B cell (primary cell): ENCODE measurements around the gene PCGF3. TPM values are rescaled to one million over a fixed set of nuclear protein-coding genes. Genes with fewer than 3 reads are reported as not detected.

Experiments used
- ATAC-seq: fragments of 200-7000 bp; cut with Tn5 transposase; one replicate; pipeline ENCODE4 v1.10.0; 2021; ENCODE audit warnings: low read depth, mild to moderate bottlenecking, moderate number of reproducible peaks, moderate library complexity
- CTCF ChIA-PET: fragments of 350-600 bp; sonication (Branson Sonifier 250); formaldehyde crosslinking; loops from one replicate; lab custom pipeline; 2021; ENCODE audit warnings: antibody characterized with exemption, inconsistent platforms; lab: Charles Lee
- POLR2A ChIA-PET: fragments of 350-600 bp; sonication (Branson Sonifier 250); formaldehyde crosslinking; loops from one replicate; lab custom pipeline; 2021; ENCODE audit warnings: antibody characterized with exemption; lab: Charles Lee
- DNase-seq: peaks from one replicate; pipeline ENCODE4 v3.0.0; 2013
- H2AFZ ChIP-seq: 2 replicates; pipeline ENCODE4 v1.6.1; 2012; ENCODE audit warnings: mild to moderate bottlenecking, low read depth, low read length; ENCODE audit not compliant: insufficient read depth, poor library complexity, severe bottlenecking
- H3K27ac ChIP-seq, 2 donors: 1 replicate in 1 of 2; 2 replicates in 1 of 2; pipeline ENCODE4 v1.5.1; 2012 to 2013; ENCODE audit warnings: low read length in 2 of 2, mild to moderate bottlenecking in 2 of 2, moderate library complexity in 1 of 2
- H3K27me3 ChIP-seq, 4 experiments: fragments of 200-600 bp in 1 of 4; sonication (generic) in 1 of 4; replicated peaks in 1 of 4; 1 replicate in 2 of 4; 2 replicates in 2 of 4; pipeline versions ENCODE4 v1.6.1 to v1.7.0; 2013 to 2016; ENCODE audit warnings: low read length in 3 of 4, mild to moderate bottlenecking in 2 of 4, mixed read lengths in 1 of 4, moderate library complexity in 1 of 4; ENCODE audit not compliant: insufficient read depth in 4 of 4, control insufficient read depth in 3 of 4; ENCODE audit errors: control extremely low read depth in 1 of 4
- H3K36me3 ChIP-seq, 2 experiments: replicated peaks in 1 of 2; 1 replicate in 1 of 2; 2 replicates in 1 of 2; pipeline versions ENCODE4 v1.6.1 to v1.7.1; 2013; ENCODE audit warnings: low read length in 1 of 2; ENCODE audit not compliant: insufficient read depth in 2 of 2, control insufficient read depth in 1 of 2; ENCODE audit errors: control extremely low read depth in 1 of 2, extremely low read depth in 1 of 2
- H3K4me1 ChIP-seq, 2 donors: fragments of 200-600 bp in 1 of 2; sonication (generic) in 1 of 2; 1 replicate in 1 of 2; 2 replicates in 1 of 2; pipeline versions ENCODE4 v1.5.1 to v1.6.1; 2013 to 2017; ENCODE audit warnings: low read length in 2 of 2; ENCODE audit not compliant: control insufficient read depth in 2 of 2, insufficient read depth in 2 of 2
- H3K4me2 ChIP-seq: replicated peaks from 2 replicates; pipeline ENCODE3; 2012; ENCODE audit warnings: mild to moderate bottlenecking, low read depth, low read length; ENCODE audit not compliant: poor library complexity, severe bottlenecking
- H3K4me3 ChIP-seq, 5 experiments: fragments of 200-600 bp in 1 of 5; sonication (generic) in 1 of 5; 1 replicate in 3 of 5; 2 replicates in 2 of 5; pipeline versions ENCODE4 v1.5.1 to v1.7.0; 2011 to 2016; ENCODE audit warnings: low read length in 4 of 5, mild to moderate bottlenecking in 4 of 5, low read depth in 2 of 5, control low read depth in 1 of 5, moderate library complexity in 1 of 5; ENCODE audit not compliant: insufficient read depth in 1 of 5; ENCODE audit errors: control extremely low read depth in 1 of 5, extremely low read depth in 1 of 5
- H3K79me2 ChIP-seq: fragments of 200-600 bp; sonication (generic); one replicate; pipeline ENCODE4 v1.6.0; 2016; ENCODE audit warnings: low read length; ENCODE audit not compliant: control insufficient read depth, insufficient read depth
- H3K9ac ChIP-seq: fragments of 200-600 bp; sonication (generic); 2 replicates; pipeline ENCODE4 v1.6.1; 2017; ENCODE audit warnings: mild to moderate bottlenecking, low read length, moderate library complexity
- H3K9me3 ChIP-seq, 3 donors: one replicate each; pipeline versions ENCODE4 v1.6.1 to v1.7.1; 2013; ENCODE audit warnings: low read length in 2 of 3; ENCODE audit not compliant: control insufficient read depth in 2 of 3, insufficient read depth in 1 of 3; ENCODE audit errors: control extremely low read depth in 1 of 3
- H4K20me1 ChIP-seq: 2 replicates; pipeline ENCODE4 v1.6.0; 2012; ENCODE audit warnings: mild to moderate bottlenecking, low read length; ENCODE audit not compliant: insufficient read depth, control insufficient read depth, poor library complexity, severe bottlenecking
- H3K27ac Mint-ChIP-seq: one replicate; pipeline ENCODE4 v1.8.0; 2021; ENCODE audit warnings: mixed read lengths
- H3K27me3 Mint-ChIP-seq: one replicate; pipeline ENCODE4 v1.8.0; 2021; ENCODE audit warnings: mixed read lengths
- H3K4me1 Mint-ChIP-seq: one replicate; pipeline ENCODE4 v1.8.0; 2021; ENCODE audit warnings: mixed read lengths
- H3K4me3 Mint-ChIP-seq: one replicate; pipeline ENCODE4 v1.8.0; 2021; ENCODE audit warnings: mixed read lengths
- H3K9me3 Mint-ChIP-seq: one replicate; pipeline ENCODE4 v1.8.0; 2022; ENCODE audit warnings: mixed read lengths; ENCODE audit not compliant: insufficient read depth
- EZH2 ChIP-seq: IDR thresholded peaks from 2 replicates; pipeline ENCODE4 v1.6.1; 2012; ENCODE audit warnings: borderline replicate concordance, low read depth, mild to moderate bottlenecking, moderate library complexity, low read length; ENCODE audit not compliant: insufficient read depth, poor library complexity, severe bottlenecking
- WGBS: methylation state at CpG from one replicate; pipeline ENCODE4 v1.1.5; 2013; ENCODE audit warnings: missing lambda C conversion rate; ENCODE audit not compliant: insufficient coverage; 5-methylcytosine and 5-hydroxymethylcytosine counted together
- intact Hi-C: fragments of 100-400 bp; cut with micrococcal nuclease; formaldehyde crosslinking; loops from one replicate; pipeline ENCODE4 v1.10.0; 2022
- polyA plus RNA-seq: library from polyadenylated mRNA; depleted of rRNA; stranded (reverse); fragments of >200 nt; gene quantifications from 2 replicates; pipeline ENCODE4 v1.2.3, GENCODE V29; 2012
- total RNA-seq, 2 donors: library from RNA; stranded (reverse); fragments of 120-200 nt in 1 of 2; gene quantifications; 1 replicate in 1 of 2; 2 replicates in 1 of 2; pipeline versions ENCODE4 v1.2.3 to v1.2.4, GENCODE V29; 2013 to 2022
- TF ChIP-seq, protein P1 (sequence below): fragments of 200-600 bp; IDR thresholded peaks from one replicate; pipeline ENCODE4 v1.8.0; 2022; ENCODE audit warnings: antibody characterized with exemption, mild to moderate bottlenecking

Gene PCGF3
- total and polyA plus RNA-seq, 2 donors (not counting 1 experiment from before 2014, with no cell fraction given): 65.7 to 90.3 TPM

DNA sequence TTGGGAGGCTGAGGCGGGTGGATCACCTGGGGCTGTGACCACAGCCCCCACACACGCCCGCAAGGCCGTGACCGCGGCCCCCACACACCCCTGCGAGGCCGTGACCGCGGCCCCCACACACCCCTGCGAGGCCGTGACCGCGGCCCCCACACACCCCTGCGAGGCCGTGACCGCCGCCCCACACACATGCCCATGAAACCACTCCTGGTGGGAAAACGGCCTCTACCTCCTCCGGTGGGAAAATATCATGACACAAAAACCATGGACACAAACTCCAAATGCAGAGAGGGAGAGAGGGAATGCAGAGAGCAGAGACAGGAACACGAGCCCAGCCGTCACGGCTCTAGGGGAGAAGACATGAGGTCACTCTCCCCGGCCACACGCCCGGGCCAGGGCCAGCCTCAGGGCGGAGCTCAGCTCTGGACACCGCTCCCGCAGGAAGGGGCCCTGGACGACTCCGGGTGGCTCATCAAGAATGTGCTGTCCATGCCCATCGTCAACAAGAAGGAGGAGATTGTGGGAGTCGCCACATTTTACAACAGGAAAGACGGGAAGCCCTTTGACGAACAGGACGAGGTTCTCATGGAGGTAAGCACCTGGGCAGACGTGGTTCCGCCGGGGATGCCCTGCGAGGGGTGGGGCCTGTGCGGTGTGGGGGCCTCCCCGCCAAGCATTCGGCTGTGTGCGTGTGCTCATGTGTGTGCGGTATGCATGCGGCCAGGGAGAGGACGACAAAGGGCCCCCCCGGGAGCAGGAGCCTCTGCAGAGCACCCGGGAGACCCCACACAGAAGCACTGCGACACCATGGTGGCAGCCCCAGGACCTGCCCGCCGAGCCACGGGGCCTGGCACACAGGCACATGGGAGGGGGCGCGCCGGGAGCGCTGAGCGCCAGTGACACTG, 48.9 kb upstream of the PCGF3 start:
- no peaks in the 10 kb centered on the region for H3K4me1 Mint-ChIP-seq

DNA sequence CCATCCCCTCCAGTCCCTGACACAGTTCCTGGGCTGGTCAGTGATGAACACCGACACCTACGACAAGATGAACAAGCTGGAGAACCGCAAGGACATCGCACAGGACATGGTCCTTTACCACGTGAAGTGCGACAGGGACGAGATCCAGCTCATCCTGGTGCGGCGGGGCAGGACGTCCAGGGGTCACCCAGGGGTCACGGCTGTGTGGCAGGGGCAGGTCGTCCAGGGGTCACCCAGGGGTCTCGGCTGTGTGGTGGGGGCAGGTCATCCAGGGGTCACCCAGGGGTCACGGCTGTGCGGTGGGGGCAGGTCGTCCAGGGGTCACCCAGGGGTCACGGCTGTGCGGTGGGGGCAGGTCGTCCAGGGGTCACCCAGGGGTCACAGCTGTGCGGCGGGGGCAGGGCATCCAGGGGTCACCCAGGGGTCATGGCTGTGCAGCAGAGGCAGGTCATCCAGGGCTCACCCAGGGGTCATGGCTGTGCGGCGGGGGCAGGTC, 48.2 kb upstream of the PCGF3 start:
- no peak for TF ChIP-seq EZH2
- TF ChIP-seq, protein P1, sequence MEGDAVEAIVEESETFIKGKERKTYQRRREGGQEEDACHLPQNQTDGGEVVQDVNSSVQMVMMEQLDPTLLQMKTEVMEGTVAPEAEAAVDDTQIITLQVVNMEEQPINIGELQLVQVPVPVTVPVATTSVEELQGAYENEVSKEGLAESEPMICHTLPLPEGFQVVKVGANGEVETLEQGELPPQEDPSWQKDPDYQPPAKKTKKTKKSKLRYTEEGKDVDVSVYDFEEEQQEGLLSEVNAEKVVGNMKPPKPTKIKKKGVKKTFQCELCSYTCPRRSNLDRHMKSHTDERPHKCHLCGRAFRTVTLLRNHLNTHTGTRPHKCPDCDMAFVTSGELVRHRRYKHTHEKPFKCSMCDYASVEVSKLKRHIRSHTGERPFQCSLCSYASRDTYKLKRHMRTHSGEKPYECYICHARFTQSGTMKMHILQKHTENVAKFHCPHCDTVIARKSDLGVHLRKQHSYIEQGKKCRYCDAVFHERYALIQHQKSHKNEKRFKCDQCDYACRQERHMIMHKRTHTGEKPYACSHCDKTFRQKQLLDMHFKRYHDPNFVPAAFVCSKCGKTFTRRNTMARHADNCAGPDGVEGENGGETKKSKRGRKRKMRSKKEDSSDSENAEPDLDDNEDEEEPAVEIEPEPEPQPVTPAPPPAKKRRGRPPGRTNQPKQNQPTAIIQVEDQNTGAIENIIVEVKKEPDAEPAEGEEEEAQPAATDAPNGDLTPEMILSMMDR: no peak
- H3K4me2 ChIP-seq: no peak overlapping the region
- ATAC-seq (no peak), DNase-seq (no peak)
- no peaks in the 10 kb centered on the region for H3K27me3 ChIP-seq
- no peak overlapping the region for H3K4me3 ChIP-seq
- no peaks in the 10 kb centered on the region for H4K20me1 ChIP-seq
- no peak overlapping the region for H2AFZ ChIP-seq
- no peaks in the 10 kb centered on the region for H3K4me1 Mint-ChIP-seq
- no peak overlapping the region for H3K9ac ChIP-seq
- H3K79me2 ChIP-seq: no peaks in the 10 kb centered on the region
- no peak overlapping the region for H3K27ac ChIP-seq
- no peak overlapping the region for H3K27ac Mint-ChIP-seq
- 92% methylated on average over 21 of the region's 23 CpGs for WGBS
- CTCF ChIA-PET: no interaction called here
- H3K9me3 Mint-ChIP-seq: no peaks in the 10 kb centered on the region
- no peaks in the 10 kb centered on the region for H3K4me1 ChIP-seq
- H3K27me3 Mint-ChIP-seq: no peaks in the 10 kb centered on the region
- no peak overlapping the region for H3K4me3 Mint-ChIP-seq
- H3K36me3 ChIP-seq: no peaks in the 10 kb centered on the region
- peaks cover 0 to 17% (median 0%) of the 10 kb centered on the region in 3 donors for H3K9me3 ChIP-seq
- POLR2A ChIA-PET: no interaction called here
- intact Hi-C loops: no loop called here

More for the DNA sequence above, 48.9 kb upstream of the PCGF3 start:
- H3K9me3 ChIP-seq: peaks cover 0 to 15% (median 0%) of the 10 kb centered on the region in 3 donors
- no peaks in the 10 kb centered on the region for H3K79me2 ChIP-seq
- no peaks in the 10 kb centered on the region for H3K4me1 ChIP-seq
- ATAC-seq: no peak
- H2AFZ ChIP-seq: no peak overlapping the region
- POLR2A ChIA-PET: no interaction called here
- intact Hi-C loops: no loop called here
- no peak overlapping the region for H3K4me2 ChIP-seq
- no peaks in the 10 kb centered on the region for H3K27me3 Mint-ChIP-seq
- CTCF ChIA-PET: no interaction called here
- no peak overlapping the region for H3K27ac Mint-ChIP-seq
- no peak overlapping the region for H3K9ac ChIP-seq
- TF ChIP-seq, protein P1: no peak
- no peak for TF ChIP-seq EZH2
- H4K20me1 ChIP-seq: no peaks in the 10 kb centered on the region
- no peaks in the 10 kb centered on the region for H3K27me3 ChIP-seq
- H3K9me3 Mint-ChIP-seq: no peaks in the 10 kb centered on the region
- no peak overlapping the region for H3K4me3 ChIP-seq
- no peak overlapping the region for H3K27ac ChIP-seq
- no peak for DNase-seq
- WGBS: 81% methylated on average over 43 of the region's 58 CpGs
- no peak overlapping the region for H3K4me3 Mint-ChIP-seq
- no peaks in the 10 kb centered on the region for H3K36me3 ChIP-seq
